Measurements from ENCODE around the gene VANGL2.

The VANGL2 gene

DNA sequence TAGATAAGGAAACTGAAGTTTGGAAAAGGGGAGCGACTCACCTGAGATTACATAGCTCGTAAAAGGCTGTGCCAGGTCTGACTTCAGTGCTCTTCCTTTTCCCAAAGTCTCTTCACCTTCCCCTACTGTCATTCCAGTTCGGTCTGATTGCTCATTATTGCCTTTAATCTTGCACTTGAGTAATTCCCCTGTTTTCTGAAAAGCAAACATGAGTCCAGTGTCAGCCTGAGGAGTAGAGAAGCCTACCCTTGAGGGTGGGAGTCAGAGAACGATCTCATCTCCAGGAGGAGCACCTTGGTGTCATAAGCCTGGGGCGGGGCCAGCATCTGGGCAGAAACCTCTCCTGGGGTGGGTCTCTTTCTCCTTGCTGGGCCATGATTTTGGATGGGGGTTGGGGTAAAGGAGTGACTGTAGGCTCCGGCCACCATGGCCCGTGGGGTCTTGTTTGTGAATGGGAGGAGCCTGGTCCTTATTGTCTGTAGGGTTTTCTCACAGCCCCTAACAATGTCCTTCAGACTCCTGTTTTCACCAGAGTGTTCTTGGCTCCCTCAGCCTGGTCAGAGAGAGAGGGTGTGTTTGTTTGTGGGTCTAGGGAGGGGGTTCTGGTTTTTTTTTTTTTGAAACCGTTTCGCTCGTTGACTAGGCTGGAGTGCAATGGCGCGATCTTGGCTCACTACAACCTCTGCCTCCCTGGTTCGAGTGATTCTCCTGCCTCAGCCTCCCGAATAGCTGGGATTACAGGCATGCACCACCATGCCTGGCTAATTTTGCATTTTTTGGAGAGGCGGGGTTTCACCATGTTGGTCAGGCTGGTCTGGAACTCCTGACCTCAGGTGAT is 6.0 kb downstream of the VANGL2 start:
- no peak for DNase-seq

DNA sequence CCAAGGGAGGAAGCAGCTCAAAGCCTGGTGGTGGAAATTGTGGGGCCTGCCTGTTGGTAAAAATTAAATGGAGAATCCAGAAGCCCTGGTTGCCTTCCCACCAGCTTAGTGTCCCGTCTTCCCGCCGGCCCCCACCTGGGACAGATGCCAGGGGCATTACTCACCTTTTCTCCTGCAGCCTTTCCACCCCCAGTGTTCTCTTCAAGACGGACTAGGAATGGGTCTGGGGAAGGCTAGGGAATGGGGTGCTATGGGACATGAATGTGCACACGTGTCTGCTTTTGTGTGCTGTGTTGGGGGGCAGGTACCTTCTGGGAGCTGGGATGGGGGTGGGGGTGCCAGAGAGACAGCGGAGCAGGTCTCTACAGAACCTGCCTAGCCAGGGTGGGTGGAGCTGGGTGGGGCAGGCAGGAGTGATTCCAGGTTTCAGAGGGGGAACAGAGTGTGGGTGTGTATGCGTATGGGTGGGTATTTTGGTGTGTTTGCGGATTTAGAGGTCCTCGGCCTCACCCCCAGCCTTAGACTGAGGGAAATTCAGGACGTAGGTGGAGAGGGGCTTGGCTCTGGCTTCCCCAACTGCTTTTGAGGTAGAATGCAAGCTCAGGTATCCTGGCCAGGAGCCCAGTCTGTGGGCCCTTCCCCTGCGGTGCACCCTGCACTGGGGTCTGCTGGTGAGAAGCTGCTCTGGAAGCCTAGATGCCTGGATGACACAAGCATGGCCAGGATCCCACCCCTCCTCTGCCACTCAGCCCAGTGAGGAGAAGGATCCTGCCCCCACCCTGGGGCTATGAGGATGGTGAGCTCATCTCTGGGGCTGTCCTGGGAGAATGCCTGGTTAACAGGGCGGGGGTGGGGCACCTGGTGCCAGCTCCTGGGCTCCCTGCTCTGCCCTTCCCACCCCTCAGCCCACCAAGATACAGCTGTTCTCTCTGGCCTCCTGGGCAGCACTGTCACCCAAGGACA is 7.8 kb downstream of the VANGL2 start:
- no peak for DNase-seq

DNA sequence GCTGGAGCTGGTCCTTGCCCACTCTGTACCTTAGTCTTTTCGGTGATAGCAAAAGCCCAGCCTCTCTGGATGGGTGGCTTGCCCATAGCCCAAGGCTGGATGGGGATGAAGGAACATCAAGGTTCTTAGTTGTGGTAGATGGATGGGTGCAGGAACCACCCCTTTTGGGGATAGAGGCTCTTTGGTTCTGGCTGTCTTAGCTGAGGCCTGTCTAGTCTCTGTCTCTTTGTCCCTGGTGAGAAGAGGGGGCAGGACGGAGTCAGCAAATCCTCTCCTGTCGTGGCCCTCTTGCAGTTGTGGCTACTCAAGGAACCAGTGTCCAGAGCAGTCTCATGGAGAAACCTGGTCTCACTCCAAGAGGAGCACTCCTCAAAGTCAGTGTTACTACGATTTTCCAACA is 8.5 kb downstream of the VANGL2 start:
- DNase-seq: no peak

DNA sequence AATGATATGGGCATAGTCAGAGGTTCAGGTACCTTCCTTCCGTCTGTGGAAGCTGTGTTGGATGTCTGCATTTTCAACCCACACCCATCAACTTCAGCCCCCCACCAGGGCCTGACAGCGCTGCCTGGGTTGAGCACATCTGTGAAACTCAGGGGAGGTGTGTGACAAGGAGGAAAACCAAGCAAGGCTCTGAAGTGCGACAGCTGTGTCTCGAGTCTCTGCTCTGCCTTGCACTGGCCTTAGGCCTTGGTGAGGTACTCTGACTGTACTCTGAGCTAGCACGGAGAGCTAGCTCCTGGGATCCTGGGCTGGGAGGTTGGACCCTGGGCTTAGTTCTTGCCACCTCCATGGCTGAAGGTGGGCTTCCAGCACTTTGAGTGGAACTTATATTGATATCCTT is 9.1 kb downstream of the VANGL2 start:
- no peak for DNase-seq

DNA sequence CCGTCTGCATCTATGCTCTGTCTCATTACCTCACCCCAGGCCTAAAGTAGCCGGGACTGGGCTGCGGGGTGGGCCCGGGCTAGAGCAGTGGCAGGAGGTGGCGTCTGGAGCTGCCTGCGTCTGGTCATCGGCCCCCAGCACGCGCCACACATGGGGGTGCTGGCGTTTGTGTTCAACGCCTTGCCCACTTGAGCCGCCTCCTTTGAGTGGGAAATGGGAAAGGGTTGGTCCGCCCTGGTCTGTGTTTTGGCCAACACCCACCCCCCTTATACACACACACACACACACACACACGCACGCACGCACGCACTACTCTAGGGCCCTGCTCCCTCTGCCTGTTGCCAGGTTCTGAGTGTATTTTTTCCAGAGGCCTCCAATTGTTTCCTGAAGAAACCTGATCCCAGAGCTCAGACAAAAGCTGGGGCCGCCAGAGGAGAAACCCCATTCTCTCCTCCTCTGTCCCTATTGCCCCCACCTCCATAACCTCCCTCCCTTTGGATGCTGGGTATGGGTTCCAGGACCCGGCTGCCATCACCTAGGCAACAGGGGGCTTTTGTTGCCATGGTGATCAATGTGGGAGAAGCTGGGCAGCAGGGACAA is 10.1 kb downstream of the VANGL2 start:
- DNase-seq: peak; percentile 86

DNA sequence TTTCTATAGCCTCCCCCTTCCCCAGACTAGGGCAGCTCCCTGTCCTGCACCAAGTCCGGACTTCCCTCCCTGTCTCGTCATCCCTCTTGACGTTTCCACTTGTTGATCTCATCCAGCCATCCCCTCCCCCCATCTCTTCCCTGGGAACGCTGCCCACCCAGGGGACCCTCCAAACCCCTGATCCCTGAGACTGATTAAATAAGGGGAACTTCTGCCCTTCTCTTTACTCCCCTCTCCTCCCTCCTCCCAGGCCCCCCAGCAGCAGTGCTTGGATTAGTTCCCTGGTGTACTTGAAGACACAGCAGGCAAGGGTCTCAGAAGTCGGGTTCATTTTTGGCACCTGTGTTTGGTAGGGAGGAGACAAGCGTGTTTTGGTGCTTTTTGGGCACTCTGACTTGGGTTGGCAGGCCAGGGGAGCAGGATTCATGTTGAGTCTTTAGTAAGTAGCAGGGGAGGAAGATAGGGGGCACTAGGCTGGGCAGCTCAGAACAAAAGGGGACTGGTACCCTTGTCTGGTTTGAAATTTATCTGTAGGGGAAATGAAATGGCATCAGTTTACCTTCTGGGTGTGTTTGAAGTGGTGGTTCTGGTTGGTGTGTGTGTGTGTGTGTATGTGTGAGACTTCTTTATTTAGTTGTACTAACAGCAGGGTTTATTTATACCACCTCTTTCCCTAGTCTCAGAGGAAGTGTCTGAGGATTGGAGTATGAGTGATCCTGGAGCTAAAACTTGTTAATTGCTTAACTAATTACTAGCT is 11.1 kb downstream of the VANGL2 start:
- no peak for DNase-seq

DNA sequence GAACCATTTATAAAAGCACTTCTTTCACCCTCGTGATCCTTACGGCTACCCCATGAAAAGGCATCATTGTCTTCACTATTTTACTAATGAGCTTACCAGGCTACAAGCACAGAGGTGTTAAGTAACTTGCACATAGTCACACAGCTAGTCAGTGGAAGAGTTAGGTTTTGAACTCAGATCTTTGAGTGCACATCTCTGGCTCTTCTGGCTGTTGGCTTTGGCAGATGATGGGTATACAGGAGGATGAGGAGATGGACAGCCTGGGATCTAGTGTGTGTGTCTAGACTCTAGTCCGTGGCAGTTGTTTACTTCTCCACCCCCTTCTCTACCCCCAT is 11.6 kb downstream of the VANGL2 start:
- no peak for DNase-seq

DNA sequence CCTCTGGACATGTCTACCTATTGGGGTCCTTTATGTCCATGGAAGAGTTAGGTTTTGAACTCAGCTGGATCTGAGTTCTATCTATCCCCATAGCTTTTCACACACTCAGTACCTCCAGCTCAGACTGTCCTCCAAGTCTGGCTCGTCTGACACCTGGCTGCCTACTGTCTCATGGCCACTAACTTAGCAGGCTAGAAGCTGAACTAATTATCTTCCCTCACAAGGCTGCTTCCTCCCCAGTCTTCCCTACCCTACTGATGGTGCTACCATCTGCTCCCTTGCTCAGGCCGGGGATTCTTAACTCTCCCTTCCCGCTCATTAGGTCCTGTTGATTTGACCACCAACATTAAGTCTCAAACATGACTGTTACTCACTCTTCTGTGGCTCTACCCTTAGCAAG is 13.4 kb downstream of the VANGL2 start:
- DNase-seq: no peak

DNA sequence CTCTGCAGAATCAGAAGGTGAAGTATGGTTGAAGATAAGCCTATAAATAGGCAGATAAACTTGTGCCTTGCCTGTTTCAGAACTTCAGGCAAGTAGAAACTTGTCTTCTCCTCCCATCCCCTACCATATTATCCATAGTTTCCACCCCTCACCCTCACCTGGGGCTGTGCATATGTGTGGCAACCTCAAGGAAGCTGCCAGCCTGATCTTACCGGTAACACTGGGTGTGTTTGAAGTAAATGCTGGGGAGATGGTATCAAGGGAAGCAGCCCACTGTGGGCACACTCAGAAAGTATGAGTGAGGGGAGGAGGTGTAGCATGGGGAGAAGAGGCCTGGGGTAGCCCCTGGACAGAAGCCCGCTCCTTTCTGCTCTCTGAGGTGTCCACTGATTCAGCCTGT is 14.5 kb downstream of the VANGL2 start:
- DNase-seq: no peak

DNA sequence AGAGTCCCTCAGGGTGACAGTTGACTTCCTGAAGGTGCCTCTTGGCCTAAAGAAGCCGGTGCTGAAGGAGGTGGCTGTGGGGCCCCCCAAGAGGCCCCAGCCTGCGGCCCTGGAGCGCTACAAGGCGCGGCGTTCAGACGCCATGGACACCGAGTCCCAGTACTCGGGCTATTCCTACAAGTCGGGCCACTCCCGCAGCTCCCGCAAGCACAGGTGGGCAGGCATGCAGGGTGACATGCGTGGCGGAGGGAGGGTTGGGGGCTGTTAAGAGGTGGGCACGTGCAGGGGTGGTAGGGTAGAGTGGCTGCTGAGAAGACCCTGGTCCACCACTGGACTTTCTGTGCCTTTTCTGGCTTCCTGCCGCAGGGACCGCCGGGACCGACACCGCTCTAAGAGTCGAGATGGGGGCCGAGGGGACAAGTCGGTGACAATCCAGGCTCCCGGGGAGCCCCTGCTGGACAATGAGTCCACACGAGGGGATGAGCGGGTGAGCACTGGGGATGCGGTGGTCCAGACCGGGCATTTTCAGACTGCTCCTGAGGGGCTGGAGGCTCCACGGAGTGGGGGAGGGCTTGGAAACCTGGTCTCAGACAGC is 15.4 kb downstream of the VANGL2 start:
- DNase-seq: no peak

DNA sequence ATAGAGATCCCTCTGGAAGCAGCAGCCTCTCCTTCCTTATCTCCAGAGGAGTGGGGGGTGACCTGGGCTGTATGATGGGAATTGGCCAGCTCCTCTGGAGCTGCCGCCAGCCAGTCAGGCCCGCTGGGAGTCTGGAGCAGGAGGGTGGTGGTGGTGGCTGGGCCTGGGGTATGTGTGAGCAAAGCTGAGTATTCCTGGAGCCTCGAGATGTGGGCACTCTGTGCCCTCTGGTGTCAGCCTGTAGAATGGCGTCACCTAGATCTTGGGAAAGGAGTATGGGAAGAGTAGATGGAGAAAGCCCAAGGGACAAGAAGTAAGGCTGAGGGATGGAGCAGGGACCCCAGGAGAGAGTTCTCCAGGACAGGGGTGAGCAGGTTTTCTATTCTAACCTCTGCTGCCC is 16.0 kb downstream of the VANGL2 start:
- peak; percentile 46 for DNase-seq

DNA sequence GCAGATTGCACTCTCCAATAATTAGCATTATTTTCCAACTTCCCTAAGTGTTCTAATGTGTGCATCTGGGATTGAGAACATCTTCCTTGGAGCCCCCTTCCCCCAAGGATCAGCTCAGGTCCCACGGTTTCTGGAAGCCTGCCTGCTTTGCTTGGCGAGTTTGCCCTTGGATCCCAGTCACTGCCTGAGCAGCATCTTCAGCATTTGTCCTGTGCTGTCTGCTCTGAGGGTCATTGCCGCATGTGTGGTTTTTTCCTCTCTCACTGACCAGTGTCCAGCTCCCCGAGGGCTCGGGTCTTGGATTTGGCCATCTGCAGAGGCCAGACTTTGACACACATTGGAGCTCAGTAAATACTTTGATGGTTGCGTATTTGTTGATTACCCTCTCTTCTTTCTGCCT is 18.1 kb downstream of the VANGL2 start:
- DNase-seq: no peak

DNA sequence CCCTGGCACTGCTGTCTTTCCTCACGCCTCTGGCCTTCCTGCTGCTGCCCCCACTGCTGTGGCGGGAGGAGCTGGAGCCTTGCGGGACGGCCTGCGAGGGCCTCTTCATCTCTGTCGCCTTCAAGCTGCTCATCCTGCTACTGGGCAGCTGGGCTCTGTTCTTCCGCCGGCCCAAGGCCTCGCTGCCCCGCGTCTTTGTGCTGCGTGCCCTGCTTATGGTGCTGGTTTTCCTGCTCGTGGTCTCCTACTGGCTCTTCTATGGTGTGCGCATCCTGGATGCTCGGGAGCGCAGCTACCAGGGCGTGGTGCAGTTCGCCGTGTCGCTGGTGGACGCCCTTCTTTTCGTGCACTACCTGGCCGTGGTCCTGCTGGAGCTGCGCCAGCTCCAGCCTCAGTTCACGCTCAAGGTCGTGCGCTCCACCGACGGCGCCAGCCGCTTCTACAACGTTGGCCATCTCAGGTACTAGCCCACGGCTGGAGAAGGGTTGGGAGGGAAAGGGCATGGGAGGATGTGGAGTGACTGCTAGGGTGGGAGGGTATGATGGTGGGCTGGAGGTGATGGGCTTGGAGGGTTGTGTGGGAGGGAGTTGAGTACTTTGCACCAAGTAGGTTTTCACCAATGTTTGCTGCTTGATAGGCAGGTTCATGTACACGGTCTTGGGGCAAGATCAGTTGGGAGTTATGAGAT is 18.9 kb downstream of the VANGL2 start:
- DNase-seq: no peak

DNA sequence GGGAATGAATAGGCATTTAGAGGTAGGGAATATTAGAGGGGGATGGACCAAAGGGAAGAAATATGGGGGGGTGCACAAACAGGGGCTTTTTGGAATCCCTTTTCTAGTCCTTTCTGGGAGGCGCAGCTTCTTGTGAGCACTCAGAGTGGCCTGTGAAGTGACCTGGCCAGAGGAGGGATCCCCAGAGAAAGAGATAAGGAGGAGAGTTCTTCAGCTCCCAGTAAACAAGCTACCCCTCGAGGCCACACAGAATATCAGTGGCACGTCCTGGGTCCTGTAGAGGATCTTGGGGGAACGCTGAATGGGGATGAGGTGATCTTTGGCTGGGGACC is 19.4 kb downstream of the VANGL2 start:
- DNase-seq: no peak

DNA sequence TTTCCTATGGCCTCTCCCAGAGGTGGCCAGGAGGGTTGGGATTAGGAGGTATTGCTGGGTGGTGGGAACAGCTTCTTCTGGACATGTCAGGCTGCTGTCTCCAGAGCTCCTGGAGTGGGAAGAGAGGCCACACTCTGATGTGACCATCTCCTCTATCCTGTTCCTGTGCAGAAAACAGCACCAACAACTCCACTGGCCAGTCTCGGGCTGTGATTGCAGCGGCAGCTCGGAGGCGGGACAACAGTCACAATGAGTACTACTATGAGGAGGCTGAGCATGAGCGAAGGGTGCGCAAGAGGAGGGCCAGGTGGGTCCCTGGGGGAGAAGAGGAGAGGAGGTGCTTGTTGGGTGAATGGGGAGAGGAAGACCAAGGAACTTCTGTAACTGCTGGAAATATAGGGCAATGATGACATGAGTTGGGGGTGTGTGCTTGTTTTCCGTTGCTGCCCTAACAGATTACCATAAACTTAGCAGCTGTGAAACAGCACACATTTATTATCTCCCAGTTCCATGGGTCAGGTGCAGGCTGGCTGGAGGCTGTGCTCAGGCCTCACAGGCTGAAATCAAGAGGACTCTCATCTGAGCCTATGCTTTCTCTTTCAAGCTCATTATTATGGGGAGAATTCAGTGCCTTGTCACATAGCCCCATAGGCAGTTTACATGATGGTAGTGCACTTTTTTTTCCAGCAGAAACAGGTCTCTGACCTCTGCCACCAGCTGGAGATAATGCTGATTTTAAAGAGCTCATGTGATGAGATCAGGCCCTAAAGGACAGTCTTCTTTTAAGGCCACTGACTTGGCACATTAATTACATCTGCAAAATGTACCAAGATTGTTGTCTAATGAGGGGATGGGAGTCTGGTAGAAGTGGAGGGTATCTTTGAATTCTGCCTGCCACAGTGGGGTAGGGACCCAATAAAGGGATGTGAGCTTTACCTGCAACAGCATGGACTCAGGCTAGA is 20.8 kb downstream of the VANGL2 start:
- DNase-seq: no peak

DNA sequence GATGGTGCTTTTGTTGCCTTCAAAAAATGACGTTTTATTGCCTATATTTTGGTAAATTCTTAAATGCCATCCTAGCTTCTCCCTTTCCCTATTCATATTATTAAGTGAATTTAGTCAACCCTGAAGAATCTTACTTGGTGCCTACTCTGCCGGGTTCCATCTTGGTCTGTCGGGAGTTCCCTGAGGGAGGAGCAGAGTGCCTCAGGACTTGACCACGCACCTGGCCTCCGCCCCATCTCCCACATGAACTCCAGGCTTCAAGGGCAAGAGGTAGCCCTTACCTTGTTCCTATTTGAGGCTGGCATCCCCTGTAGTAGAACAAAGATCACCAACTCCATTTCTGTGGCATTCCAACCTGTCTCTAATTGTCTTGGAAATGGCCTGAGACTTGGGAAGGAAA is 21.5 kb downstream of the VANGL2 start:
- no peak for DNase-seq

DNA sequence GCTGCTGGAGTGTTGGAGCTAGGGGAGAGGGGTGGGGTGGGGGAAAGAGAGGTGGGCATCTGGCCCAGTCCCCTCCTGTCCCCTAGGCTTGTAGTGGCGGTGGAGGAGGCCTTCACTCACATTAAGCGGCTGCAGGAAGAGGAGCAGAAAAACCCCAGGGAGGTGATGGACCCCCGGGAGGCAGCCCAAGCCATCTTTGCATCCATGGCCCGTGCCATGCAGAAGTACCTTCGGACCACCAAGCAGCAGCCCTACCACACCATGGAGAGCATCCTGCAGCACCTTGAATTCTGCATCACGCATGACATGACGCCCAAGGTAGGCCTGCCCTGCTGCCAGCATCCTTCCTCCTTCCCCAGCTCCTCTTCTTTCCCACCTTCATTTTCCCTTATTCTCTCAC is 23.6 kb downstream of the VANGL2 start:
- no peak for DNase-seq

DNA sequence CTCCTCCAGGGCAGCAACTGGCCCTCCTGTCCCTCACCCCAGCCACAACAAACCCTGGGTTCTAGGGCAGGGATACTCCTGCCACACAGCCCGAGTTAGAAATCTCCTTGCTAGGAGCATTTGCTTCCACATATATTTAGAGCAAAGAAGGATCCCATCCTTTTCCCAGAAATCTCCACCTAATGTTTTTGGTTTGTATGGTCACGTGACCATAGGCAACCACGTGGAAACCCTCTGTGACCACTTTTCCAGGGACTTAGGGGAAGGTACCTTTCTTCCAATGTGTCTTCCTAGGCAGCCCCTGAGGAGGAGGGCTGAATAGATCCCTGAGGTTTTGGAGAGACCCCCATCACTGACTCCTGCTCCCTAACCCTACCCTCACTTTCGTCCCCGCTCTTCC is 25.5 kb downstream of the VANGL2 start:
- no peak for DNase-seq

DNA sequence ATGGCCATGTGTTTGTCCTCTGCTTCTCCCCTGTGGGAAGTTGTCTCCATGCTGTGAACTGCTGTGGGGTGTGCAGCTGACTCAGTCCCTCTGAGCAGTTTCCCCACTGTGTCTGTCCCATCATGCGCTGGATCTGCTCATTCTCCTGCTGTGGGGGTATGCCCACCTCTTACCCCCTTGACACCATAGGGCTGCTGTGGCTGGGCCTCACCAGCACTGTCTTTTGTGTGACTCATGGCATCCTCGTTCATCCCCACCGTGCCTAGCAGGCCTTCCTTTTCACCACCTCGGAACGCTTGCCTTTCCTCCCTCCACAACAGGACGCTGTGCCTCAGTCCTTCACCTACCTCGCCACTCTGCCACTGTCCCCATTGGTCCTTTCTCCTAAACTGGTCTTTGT is 27.3 kb downstream of the VANGL2 start:
- no peak for DNase-seq

DNA sequence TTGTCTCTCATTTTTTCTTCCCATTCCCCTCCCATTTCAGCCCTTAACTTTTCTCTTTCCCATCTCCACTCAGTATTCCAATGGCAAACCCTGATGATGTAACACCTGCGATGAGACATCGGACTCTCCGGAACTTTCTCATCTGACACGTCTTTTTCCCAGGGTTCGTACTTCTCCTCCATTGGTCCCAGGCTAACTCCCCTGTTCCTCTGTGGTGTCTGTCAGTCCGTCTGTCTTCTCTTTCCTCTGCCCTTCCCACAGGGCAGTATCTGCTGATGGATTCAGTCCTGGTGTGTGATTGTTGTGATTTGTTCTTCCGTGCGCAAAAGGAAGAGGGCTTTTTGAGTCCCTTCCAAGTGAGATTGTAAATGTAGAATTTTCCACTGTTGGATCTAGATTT is 27.7 kb downstream of the VANGL2 start:
- DNase-seq: no peak

DNA sequence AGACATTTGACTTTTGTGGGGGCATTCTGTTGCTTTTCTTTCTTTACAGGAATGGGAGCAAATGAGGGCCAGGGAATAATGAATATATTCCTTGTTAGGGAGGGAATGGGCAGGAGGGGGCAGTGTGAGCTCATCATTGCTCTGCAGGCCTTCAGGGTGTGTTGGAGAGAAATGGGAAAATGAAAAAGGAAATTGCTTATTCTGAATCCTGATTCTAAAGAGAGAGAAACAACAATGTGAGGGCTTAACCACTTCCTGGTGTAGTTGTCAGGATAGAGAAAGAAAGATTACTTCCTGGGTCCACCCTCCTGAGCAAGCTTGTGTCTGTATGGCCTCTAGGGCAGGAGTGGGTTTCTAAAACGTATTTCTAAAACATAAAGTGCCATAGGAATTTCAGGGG is 28.3 kb downstream of the VANGL2 start:
- peak; percentile 92 for DNase-seq
